CD4-positive, alpha-beta T cell (primary cell): ENCODE measurements around the gene CHD9. TPM values are rescaled to one million over a fixed set of nuclear protein-coding genes. Genes with fewer than 3 reads are reported as not detected.

ENCODE experiments used
- ATAC-seq: fragments of 200-7000 bp; cut with Tn5 transposase; one replicate; pipeline ENCODE4 v1.10.0; 2022; ENCODE audit warnings: mild to moderate bottlenecking; ENCODE audit not compliant: poor library complexity
- CTCF ChIA-PET: fragments of 350-600 bp; sonication (Branson Sonifier 250); formaldehyde crosslinking; loops from one replicate; lab custom pipeline; 2021; ENCODE audit warnings: antibody characterized with exemption, inconsistent platforms; lab: Charles Lee
- POLR2A ChIA-PET: fragments of 350-600 bp; sonication (Branson Sonifier 250); formaldehyde crosslinking; loops from one replicate; lab custom pipeline; 2021; ENCODE audit warnings: antibody characterized with exemption, inconsistent platforms; lab: Charles Lee
- DNase-seq, 14 experiments: peaks; one replicate each; pipeline ENCODE4 v3.0.0-alpha.2; 2013 to 2020; ENCODE audit warnings: mixed read lengths in 2 of 14
- H3K27ac ChIP-seq, 2 donors: one replicate each; pipeline versions ENCODE4 v1.5.1 to v1.7.0; 2013; ENCODE audit warnings: low read length in 2 of 2, low read depth in 1 of 2, mild to moderate bottlenecking in 1 of 2
- H3K27me3 ChIP-seq, 2 experiments: 1 replicate in 1 of 2; 2 replicates in 1 of 2; pipeline versions ENCODE4 v1.6.1 to v1.7.0; 2013; ENCODE audit warnings: low read length in 2 of 2, control low read depth in 1 of 2, mild to moderate bottlenecking in 1 of 2, moderate library complexity in 1 of 2; ENCODE audit not compliant: insufficient read depth in 2 of 2, control insufficient read depth in 1 of 2
- H3K36me3 ChIP-seq: one replicate; pipeline ENCODE4 v1.6.1; 2013; ENCODE audit warnings: low read length, control low read depth; ENCODE audit not compliant: insufficient read depth
- H3K4me1 ChIP-seq: one replicate; pipeline ENCODE4 v1.6.1; 2013; ENCODE audit warnings: low read length, control low read depth; ENCODE audit not compliant: insufficient read depth
- H3K4me3 ChIP-seq: one replicate; pipeline ENCODE4 v1.5.1; 2013; ENCODE audit warnings: mild to moderate bottlenecking, low read length, moderate library complexity
- H3K9me3 ChIP-seq, 2 experiments: 1 replicate in 1 of 2; 2 replicates in 1 of 2; pipeline versions ENCODE4 v1.6.1 to v1.7.0; 2013; ENCODE audit warnings: low read length in 2 of 2, mild to moderate bottlenecking in 2 of 2, control low read depth in 1 of 2, moderate library complexity in 1 of 2; ENCODE audit not compliant: control insufficient read depth in 1 of 2, insufficient read depth in 1 of 2
- H3K27ac Mint-ChIP-seq: one replicate; pipeline ENCODE4 v1.8.0; 2020; ENCODE audit warnings: mixed read lengths
- H3K27me3 Mint-ChIP-seq: one replicate; pipeline ENCODE4 v1.8.0; 2021; ENCODE audit warnings: mixed read lengths
- H3K36me3 Mint-ChIP-seq: one replicate; pipeline ENCODE4 v1.8.0; 2021; ENCODE audit warnings: low read depth, mixed read lengths
- H3K4me1 Mint-ChIP-seq: one replicate; pipeline ENCODE4 v1.8.0; 2021; ENCODE audit warnings: low read depth, mixed read lengths
- H3K4me3 Mint-ChIP-seq: one replicate; pipeline ENCODE4 v1.8.0; 2020; ENCODE audit warnings: mild to moderate bottlenecking, mixed read lengths
- H3K9me3 Mint-ChIP-seq: one replicate; pipeline ENCODE4 v1.8.0; 2020; ENCODE audit warnings: mixed read lengths
- CTCF ChIP-seq: fragments of 200-600 bp; IDR thresholded peaks from one replicate; pipeline ENCODE4 v1.8.0; 2022; ENCODE audit warnings: antibody characterized with exemption, mild to moderate bottlenecking
- intact Hi-C, 2 experiments: fragments of 100-400 bp; cut with DNase I in 1 of 2; cut with micrococcal nuclease in 1 of 2; formaldehyde crosslinking; loops; one replicate each; pipeline versions ENCODE4 v1.15.1 to v1.9.0; 2023 to 2025; cut with DNase I, micrococcal nuclease
- total RNA-seq, 174 experiments: library from RNA in 2 of 174; stranded (reverse) in 2 of 174; gene quantifications; one replicate each; pipeline ENCODE4 v1.2.3 and lab custom pipeline; 2021 to 2026

The CHD9 gene
- total RNA-seq, 2 experiments from 2014 or later, result 28.2 to 28.8 TPM

- intact Hi-C loops, result no loop called here
- no peaks in the 10 kb centered on the region for H3K27me3 ChIP-seq
- Mint-ChIP-seq H3K9me3 (no peaks in the 10 kb centered on the region), H3K27ac (no peak overlapping the region), H3K4me3 (no peak overlapping the region), H3K4me1 (peaks cover 4% of the 10 kb centered on the region), H3K36me3 (peaks cover 8% of the 10 kb centered on the region), H3K27me3 (no peaks in the 10 kb centered on the region)
- ChIA-PET CTCF (no interaction called here), POLR2A (no interaction called here)
- peaks cover 3% of the 10 kb centered on the region for H3K4me1 ChIP-seq
- H3K4me3 ChIP-seq, result no peak overlapping the region
- no peak for TF ChIP-seq CTCF
- no peak for ATAC-seq
- no peak for DNase-seq
- no peak overlapping the region for H3K27ac ChIP-seq
- H3K9me3 ChIP-seq, result no peaks in the 10 kb centered on the region
- no peaks in the 10 kb centered on the region for H3K36me3 ChIP-seq
These were observed 88.2 kb downstream of the CHD9 start for GRCh38 chr16:53142823-53143568.

- ATAC-seq (no peak), DNase-seq (no peak)
- no peaks in the 10 kb centered on the region for H3K27me3 ChIP-seq
- H3K4me1 ChIP-seq, result peaks cover 3% of the 10 kb centered on the region
- ChIA-PET CTCF (no interaction called here), POLR2A (no interaction called here)
- H3K4me3 Mint-ChIP-seq, result no peak overlapping the region
- H3K4me3 ChIP-seq, result no peak overlapping the region
- H3K36me3 ChIP-seq, result no peaks in the 10 kb centered on the region
- no peaks in the 10 kb centered on the region for H3K4me1 Mint-ChIP-seq
- H3K27me3 Mint-ChIP-seq, result no peaks in the 10 kb centered on the region
- H3K9me3 ChIP-seq, result peaks cover 0 to 9% of the 10 kb centered on the region in 2 experiments
- intact Hi-C loops, result no loop called here
- H3K27ac Mint-ChIP-seq, result no peak overlapping the region
- no peak for TF ChIP-seq CTCF
- peaks cover 2% of the 10 kb centered on the region for H3K9me3 Mint-ChIP-seq
- H3K27ac ChIP-seq, result no peak overlapping the region
- peaks cover 16% of the 10 kb centered on the region for H3K36me3 Mint-ChIP-seq
These were observed 92.8 kb downstream of the CHD9 start for GRCh38 chr16:53147500-53148065.

- ChIA-PET POLR2A (no interaction called here), CTCF (no interaction called here)
- H3K27me3 ChIP-seq, result no peaks in the 10 kb centered on the region
- Mint-ChIP-seq H3K9me3 (peaks cover 2% of the 10 kb centered on the region), H3K27me3 (no peaks in the 10 kb centered on the region), H3K4me3 (no peak overlapping the region), H3K27ac (no peak overlapping the region), H3K4me1 (no peaks in the 10 kb centered on the region), H3K36me3 (peaks cover 21% of the 10 kb centered on the region)
- intact Hi-C loops, result no loop called here
- no peaks in the 10 kb centered on the region for H3K4me1 ChIP-seq
- H3K9me3 ChIP-seq, result peaks cover 0 to 9% of the 10 kb centered on the region in 2 experiments
- no peaks in the 10 kb centered on the region for H3K36me3 ChIP-seq
- no peak for TF ChIP-seq CTCF
- DNase-seq (no peak), ATAC-seq (no peak)
- H3K27ac ChIP-seq, result no peak overlapping the region
- H3K4me3 ChIP-seq, result no peak overlapping the region
These were observed 96.0 kb downstream of the CHD9 start for GRCh38 chr16:53150769-53151168.
